Fibroblast of skin of back (primary cell): ENCODE results near the gene TRIP4.
"Not testable (repeated sequence)": the region's sequence is repeated elsewhere in the genome, so short reads cannot be mapped to it uniquely, and the experiment has no call there.

Experiments used
- DNase-seq: peaks from one replicate; pipeline ENCODE4 v3.0.0-alpha.2; 2013

TRIP4 gene

GRCh38 chr15:64490598-64491259 lies 103.1 kb downstream of the TRIP4 start:
- DNase-seq, result no peak

GRCh38 chr15:64493641-64494040 lies 106.0 kb downstream of the TRIP4 start:
- DNase-seq, result no peak

GRCh38 chr15:64495968-64496367 lies 108.3 kb downstream of the TRIP4 start:
- DNase-seq, result not testable (repeated sequence)

- no peak for DNase-seq
Measured at GRCh38 chr15:64500695-64501395, 113.2 kb downstream of the TRIP4 start.

- DNase-seq, result no peak
Measured at GRCh38 chr15:64501396-64501715, 113.7 kb downstream of the TRIP4 start.

GRCh38 chr15:64502151-64502550 lies 114.5 kb downstream of the TRIP4 start:
- DNase-seq, result no peak

GRCh38 chr15:64502551-64502950 lies 114.9 kb downstream of the TRIP4 start:
- no peak for DNase-seq

- peak; percentile 20 for DNase-seq
Measured at GRCh38 chr15:64503197-64503596, 115.6 kb downstream of the TRIP4 start.

- DNase-seq, result no peak
Measured at GRCh38 chr15:64503640-64504039, 116.0 kb downstream of the TRIP4 start.
